HS-27A (cell line): ENCODE measurements around the gene AXL.

ENCODE experiments used
- DNase-seq: peaks from one replicate; pipeline ENCODE4 v3.0.0-alpha.2; 2012; ENCODE audit warnings: low read depth, missing footprints

The AXL gene

DNA sequence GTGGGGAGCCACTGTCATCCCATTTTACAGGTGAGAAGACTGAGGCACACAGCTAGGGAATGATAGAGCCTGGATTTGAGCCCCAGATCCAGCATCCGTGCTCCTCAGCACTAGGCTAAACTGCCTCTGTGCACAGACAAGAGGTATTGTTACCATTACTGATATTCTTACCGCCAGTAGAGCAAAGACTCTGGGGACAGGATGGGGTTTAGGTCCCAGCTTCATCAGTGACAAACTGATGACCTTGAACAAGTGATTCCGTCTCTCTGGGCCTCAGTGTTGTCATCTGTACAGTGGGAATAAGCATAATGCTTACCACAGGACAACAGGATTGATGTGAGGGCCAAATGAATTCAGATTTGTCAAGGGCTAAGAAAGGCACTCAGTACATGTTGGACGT lies 16.5 kb downstream of the AXL start:
- no peak for DNase-seq

DNA sequence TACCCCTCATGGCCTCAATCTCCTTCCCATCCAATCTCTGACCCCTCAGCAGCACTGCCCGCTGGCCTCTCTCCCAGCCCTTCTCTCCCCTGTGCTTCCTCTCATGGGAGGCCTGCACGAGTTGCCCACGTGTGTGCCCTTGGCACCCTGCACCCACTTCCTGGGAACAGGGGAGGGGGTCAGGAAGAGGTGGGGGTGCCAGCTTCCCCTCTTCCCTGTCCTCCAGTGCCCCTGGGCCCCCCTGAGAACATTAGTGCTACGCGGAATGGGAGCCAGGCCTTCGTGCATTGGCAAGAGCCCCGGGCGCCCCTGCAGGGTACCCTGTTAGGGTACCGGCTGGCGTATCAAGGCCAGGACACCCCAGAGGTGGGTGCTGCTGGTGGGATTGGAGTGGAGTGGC lies 19.2 kb downstream of the AXL start:
- no peak for DNase-seq

DNA sequence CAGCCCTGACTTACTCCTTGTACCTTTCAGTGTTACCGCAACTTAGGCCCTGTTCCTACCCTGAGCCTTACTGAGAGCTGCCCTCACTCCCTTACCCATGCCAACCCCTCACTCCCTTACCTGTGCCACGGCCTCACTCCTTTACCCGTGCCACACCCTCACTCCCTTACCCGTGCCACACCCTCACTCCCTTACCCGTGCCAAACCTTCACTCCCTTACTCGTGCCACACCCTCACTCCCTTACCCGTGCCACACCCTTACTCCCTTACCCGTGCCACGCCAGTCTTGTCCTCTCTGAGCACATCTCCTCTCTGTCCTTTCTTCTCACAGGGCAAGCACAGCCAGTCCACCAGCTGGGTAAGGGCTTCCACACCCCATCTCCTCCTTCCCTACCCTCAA lies 20.3 kb downstream of the AXL start:
- DNase-seq = no peak

DNA sequence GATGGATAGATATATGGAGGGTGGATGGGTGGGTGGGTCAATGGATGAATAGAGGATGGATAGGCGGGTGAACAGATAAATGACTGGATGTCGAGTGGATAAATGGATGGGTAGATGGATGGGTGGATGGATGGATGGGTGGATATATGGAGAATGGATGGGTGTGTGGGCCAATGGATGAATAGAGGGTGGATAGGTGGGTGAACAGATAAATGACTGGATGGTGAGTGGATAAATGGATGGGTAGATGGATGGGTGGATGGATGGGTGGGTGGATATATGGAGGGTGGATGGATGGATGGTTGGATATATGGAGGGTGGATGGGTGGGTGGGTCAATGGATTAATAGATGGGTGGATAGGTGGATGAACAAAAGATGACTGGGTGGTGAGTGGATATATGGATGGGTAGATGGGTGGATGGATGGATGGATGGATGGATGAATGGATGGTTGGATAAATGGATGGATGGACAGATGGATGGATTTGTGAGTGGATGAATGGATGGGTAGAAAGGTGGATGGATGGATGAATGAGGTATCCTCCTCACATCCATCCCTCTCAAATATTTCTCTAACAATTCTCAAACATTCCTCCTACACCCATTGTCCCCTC lies 21.0 kb downstream of the AXL start:
- no peak for DNase-seq

GRCh38 chr19:41241859-41242258 lies 22.8 kb downstream of the AXL start:
- DNase-seq = no peak

- no peak for DNase-seq
Measured at GRCh38 chr19:41244117-41244516, 25.1 kb downstream of the AXL start.

GRCh38 chr19:41245843-41246242 lies 26.8 kb downstream of the AXL start:
- no peak for DNase-seq

- DNase-seq = no peak
Measured at GRCh38 chr19:41248895-41249294, 29.9 kb downstream of the AXL start.

GRCh38 chr19:41249707-41250423 lies 30.8 kb downstream of the AXL start:
- no peak for DNase-seq

DNA sequence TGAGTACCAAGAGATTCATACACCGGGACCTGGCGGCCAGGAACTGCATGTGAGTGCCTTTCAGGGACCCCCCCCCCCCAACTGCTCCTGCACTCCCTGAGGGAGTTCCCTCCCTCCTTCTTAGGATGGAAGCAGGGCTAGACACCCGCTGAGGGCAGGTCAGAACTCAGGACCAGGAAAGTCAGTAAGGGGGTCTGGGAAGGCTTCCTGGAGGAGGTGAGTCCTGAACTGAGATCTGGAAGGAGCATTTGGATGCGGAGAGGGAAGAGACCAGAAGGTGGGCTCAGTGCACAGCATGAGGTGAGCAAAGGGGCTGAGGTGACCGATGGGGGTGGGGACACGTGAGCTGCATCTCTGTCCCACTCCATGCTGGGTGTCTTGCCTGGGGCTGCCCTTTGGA lies 34.6 kb downstream of the AXL start:
- DNase-seq = no peak

GRCh38 chr19:41255171-41255570 lies 36.1 kb downstream of the AXL start:
- DNase-seq = no peak

- DNase-seq = no peak
Measured at GRCh38 chr19:41261474-41262190, 42.6 kb downstream of the AXL start.

GRCh38 chr19:41263042-41263849 lies 44.2 kb downstream of the AXL start:
- peak; percentile 86 for DNase-seq

DNA sequence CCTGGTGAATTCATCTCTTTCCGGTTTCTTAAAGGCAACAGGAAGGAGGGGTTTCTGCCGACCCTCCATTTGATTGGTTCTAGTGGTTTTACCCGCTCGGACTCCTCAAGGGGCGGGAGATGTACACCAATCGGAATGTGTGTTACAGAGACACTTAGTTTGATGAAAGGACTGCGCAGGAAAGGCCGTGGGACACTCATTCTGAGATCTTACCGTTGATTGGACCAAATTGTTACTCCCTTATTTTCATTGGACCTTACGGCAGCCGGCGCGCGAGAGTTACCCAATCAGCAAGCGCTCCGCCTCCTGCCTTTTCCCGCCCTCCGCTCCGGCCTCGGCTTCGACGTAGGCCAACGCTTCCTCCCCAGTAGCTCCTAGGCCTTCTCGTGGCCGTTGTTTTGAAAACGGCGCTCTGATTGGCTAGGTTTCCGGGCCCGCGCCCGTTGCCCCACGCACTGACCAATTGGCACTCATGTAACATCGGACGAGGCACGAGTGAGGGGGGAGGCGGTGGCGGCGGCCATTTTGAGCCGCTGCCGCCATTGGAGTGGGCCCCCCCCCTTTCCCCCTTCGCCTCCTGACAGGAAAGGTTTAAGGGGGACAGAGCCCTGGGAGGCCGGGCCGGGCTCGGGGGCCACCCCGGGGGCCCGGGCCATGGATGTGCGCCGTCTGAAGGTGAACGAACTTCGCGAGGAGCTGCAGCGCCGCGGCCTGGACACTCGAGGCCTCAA lies 45.0 kb downstream of the AXL start, which contains the start of gene HNRNPUL1:
HNRNPUL1 (plus strand) TSS at position 523 of the 731 bp plus-strand sequence; CDS start at position 655, 132 bp downstream.
- DNase-seq = peak; percentile 100

DNA sequence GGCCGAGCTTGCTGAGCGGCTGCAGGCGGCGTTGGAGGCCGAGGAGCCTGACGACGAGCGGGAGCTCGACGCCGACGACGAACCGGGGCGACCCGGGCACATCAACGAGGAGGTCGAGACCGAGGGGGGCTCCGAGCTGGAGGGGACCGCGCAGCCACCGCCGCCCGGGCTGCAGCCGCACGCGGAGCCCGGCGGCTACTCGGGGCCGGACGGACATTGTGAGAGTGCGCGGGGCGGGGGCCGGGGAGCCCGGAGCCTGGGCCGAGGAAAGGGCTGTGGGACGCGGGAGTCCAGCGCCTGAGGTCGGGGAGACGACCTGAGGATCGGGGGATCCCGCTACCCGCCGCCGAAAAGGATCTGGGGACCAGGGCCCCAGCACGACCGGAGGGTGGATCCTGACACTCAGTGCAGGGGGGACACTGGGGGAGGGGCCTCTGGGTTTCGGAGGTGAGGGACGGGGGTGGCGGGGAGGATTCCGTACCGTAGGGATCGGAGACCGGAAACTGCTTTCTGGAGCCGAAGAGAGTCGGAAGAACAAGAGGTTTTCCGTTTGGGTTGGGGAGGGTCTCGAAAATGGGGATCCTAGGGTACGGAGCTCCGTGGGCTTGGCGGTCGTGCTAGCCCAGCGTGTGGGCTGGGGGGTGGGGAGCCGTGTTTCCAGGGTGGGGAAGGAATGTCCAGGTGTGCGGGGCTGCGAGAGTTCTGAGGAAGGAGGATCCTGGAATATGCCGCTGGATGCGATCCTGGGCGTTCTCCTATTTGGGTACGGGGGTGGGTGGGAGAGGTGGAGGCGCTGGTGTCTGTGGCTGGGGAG lies 45.8 kb downstream of the AXL start:
- DNase-seq = peak; percentile 59

GRCh38 chr19:41265395-41266153 lies 46.6 kb downstream of the AXL start:
- peak; percentile 45 for DNase-seq

- no peak for DNase-seq
Measured at GRCh38 chr19:41269055-41269454, 50.0 kb downstream of the AXL start.

GRCh38 chr19:41269571-41269970 lies 50.5 kb downstream of the AXL start:
- no peak for DNase-seq

DNA sequence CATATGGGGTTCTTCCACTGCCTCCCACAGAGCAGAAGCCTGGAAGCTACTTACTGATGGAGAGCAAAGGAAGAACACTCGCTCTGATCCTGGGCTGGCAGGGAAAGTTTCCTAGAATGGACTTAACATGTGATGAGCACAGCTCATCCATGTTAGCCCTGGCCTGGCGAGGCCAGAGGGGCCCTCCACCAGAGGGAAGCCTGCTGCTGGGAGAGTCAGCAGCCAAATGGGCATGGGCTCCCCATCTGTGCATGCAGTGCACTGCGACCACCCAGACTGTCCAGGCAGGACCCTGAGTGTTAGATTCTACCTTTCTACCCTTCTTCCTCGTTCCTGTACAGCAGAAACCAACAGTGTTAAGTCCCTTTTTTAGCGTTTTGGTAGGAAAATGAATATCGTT lies 54.1 kb downstream of the AXL start:
- DNase-seq = no peak

- DNase-seq = no peak
Measured at GRCh38 chr19:41274802-41275201, 55.8 kb downstream of the AXL start.
